ENCODE results near the gene NAP1L5.

DNA sequence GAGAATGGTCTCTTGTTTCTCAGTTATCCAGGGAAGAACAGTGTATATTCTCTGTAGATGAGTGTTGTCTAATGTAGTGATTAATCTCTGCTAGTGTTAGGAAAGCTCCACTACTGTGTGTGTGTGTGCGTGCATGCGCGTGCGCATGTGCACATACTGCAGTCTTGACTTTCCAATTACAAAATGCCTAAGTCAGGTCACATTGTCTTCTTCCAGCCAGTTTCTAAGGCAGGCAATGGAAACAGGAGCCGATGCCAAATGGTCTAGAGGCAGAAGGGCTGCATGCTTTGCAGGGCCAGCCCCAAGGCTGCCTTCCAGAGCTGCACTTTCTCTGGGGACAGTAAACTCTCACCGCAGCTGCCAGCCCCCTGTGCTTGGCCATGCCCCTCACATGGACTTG, 30.5 kb upstream of the NAP1L5 start:
- TF ChIP-seq CTCF (IDR thresholded peaks at IDR 0.05) (no peak), POLR2A (IDR thresholded peaks at IDR 0.05) (no peak), POLR2AphosphoS5 (IDR thresholded peaks at IDR 0.05) (no peak), EP300 (IDR thresholded peaks at IDR 0.05) (no peak)

All from gastroesophageal sphincter (tissue), 3 donors.